D341Med (cell line): Measurements from ENCODE around the gene DDX39A.

Experiments
- DNase-seq: peaks from one replicate; pipeline ENCODE4 v3.0.0; 2012; ENCODE audit warnings: low spot score

Gene DDX39A

DNA sequence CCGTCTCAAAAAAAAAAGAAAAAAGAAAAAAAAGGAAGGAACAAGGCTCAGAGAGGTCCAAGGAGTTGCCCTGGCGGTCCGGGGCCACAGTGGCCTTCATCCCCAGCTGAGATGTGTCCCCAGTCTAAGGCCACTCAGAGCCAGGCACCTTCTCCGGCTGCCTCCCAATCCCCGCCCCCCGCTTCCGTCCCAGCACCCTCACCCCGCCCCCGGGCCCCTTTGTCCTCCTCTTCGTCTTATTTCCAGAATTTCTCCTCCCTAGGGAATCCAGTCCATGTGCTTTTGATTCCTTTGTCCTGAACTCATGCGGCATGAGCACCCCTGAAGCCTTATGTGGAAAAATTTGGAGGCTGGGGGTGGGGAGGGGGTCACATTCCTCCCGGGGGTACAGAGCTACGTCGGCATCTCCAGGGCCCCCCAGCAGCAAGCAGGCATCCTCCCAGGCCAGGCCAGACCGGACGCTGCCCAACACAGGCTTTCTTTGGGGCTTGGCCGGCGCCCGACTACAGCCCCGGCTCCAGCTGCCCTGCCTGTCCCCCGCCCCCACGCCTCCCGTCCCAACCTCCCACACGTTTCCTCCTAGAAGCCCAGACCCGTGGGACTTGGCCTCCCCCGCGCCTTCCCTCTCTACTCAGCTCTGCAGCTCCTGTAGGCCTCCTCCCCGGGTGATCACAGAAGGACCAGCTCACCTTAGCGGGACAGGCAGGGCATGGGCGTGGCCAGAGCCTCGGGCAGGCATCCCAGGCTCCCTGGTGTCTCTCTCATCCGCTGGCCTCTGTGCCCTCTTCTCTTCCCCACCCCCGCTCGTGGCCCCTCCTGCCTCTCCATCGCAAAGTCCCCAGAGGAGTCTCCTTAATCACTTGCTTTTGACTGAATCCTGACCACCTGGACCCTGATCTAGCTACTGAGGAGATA, 55.7 kb downstream of the DDX39A start:
- peak; percentile 61 for DNase-seq

- DNase-seq: peak; percentile 63
Measured at GRCh38 chr19:14361824-14362223, 57.3 kb downstream of the DDX39A start.
